ENCODE measurements around the gene MTA1. TPM values are rescaled to one million over a fixed set of nuclear protein-coding genes. Genes with fewer than 3 reads are reported as not detected.

MTA1 gene
- total and polyA plus RNA-seq, 2 donors (not counting 1 experiment from before 2014, with no cell fraction given): 137 to 147 TPM

- Mint-ChIP-seq H3K4me1 (peaks cover 14% of the 10 kb centered on the region), H3K9me3 (ENCODE audit: insufficient read depth) (no peaks in the 10 kb centered on the region), H3K4me3 (no peak overlapping the region), H3K27me3 (no peaks in the 10 kb centered on the region), H3K27ac (no peak overlapping the region)
- ATAC-seq (ENCODE audit: low read depth): no peak
- Histone ChIP-seq H3K36me3 (replicated peaks in 1 of 2; ENCODE audit: control extremely low read depth in 1 of 2, control insufficient read depth in 1 of 2, extremely low read depth in 1 of 2, insufficient read depth in 2 of 2, low read length in 1 of 2) (no peaks in the 10 kb centered on the region), H2AFZ (ENCODE audit: insufficient read depth, low read depth, low read length, poor library complexity, severe bottlenecking) (no peak overlapping the region), H3K4me2 (replicated peaks; ENCODE audit: low read depth, low read length, poor library complexity, severe bottlenecking) (no peak overlapping the region), H3K9ac (ENCODE audit: low read length) (no peak overlapping the region), H3K27ac (ENCODE audit: low read length in 2 of 2) (no peak overlapping the region), H3K4me1 (ENCODE audit: control insufficient read depth in 2 of 2, insufficient read depth in 2 of 2, low read length in 2 of 2) (peaks cover 10 to 17% of the 10 kb centered on the region in 2 donors), H3K9me3 (ENCODE audit: control extremely low read depth in 1 of 3, control insufficient read depth in 2 of 3, insufficient read depth in 1 of 3, low read length in 2 of 3) (no peaks in the 10 kb centered on the region), H3K27me3 (replicated peaks in 1 of 4; ENCODE audit: control extremely low read depth in 1 of 4, control insufficient read depth in 3 of 4, insufficient read depth in 4 of 4, low read length in 3 of 4) (no peaks in the 10 kb centered on the region), H4K20me1 (ENCODE audit: control insufficient read depth, insufficient read depth, low read length, poor library complexity, severe bottlenecking) (no peaks in the 10 kb centered on the region), H3K79me2 (ENCODE audit: control insufficient read depth, insufficient read depth, low read length) (no peaks in the 10 kb centered on the region), H3K4me3 (ENCODE audit: control extremely low read depth in 1 of 5, extremely low read depth in 1 of 5, insufficient read depth in 1 of 5, low read depth in 2 of 5, low read length in 4 of 5) (no peak overlapping the region)
- no peak for DNase-seq
- POLR2A ChIA-PET: no interaction called here
- CTCF ChIA-PET: interaction anchor here (2.5 kb wide), 1 partner anchor 101 kb away, joined by 11 read pairs; no protein-coding TSS in a partner anchor
- intact Hi-C loops (cut with micrococcal nuclease): no loop called here
- WGBS (ENCODE audit: insufficient coverage): 89% methylated on average over 25 of the region's 25 CpGs
- TF ChIP-seq, protein P1, sequence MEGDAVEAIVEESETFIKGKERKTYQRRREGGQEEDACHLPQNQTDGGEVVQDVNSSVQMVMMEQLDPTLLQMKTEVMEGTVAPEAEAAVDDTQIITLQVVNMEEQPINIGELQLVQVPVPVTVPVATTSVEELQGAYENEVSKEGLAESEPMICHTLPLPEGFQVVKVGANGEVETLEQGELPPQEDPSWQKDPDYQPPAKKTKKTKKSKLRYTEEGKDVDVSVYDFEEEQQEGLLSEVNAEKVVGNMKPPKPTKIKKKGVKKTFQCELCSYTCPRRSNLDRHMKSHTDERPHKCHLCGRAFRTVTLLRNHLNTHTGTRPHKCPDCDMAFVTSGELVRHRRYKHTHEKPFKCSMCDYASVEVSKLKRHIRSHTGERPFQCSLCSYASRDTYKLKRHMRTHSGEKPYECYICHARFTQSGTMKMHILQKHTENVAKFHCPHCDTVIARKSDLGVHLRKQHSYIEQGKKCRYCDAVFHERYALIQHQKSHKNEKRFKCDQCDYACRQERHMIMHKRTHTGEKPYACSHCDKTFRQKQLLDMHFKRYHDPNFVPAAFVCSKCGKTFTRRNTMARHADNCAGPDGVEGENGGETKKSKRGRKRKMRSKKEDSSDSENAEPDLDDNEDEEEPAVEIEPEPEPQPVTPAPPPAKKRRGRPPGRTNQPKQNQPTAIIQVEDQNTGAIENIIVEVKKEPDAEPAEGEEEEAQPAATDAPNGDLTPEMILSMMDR (IDR thresholded peaks at IDR 0.05): no peak
- no peak for TF ChIP-seq EZH2 (IDR thresholded peaks at IDR 0.05; ENCODE audit: borderline replicate concordance, insufficient read depth, low read depth, low read length, poor library complexity, severe bottlenecking)
These were observed 31.3 kb upstream of the MTA1 start for GRCh38 chr14:105388110-105388951.

- peaks cover 10 to 17% of the 10 kb centered on the region in 2 donors for H3K4me1 ChIP-seq (ENCODE audit: control insufficient read depth in 2 of 2, insufficient read depth in 2 of 2, low read length in 2 of 2)
- TF ChIP-seq, protein P1 (IDR thresholded peaks at IDR 0.05): no peak
- TF ChIP-seq EZH2 (IDR thresholded peaks at IDR 0.05; ENCODE audit: borderline replicate concordance, insufficient read depth, low read depth, low read length, poor library complexity, severe bottlenecking): no peak
- no peak overlapping the region for H2AFZ ChIP-seq (ENCODE audit: insufficient read depth, low read depth, low read length, poor library complexity, severe bottlenecking)
- H3K27ac ChIP-seq (ENCODE audit: low read length in 2 of 2): no peak overlapping the region
- intact Hi-C loops (cut with micrococcal nuclease): no loop called here
- no peaks in the 10 kb centered on the region for H3K27me3 ChIP-seq (replicated peaks in 1 of 4; ENCODE audit: control extremely low read depth in 1 of 4, control insufficient read depth in 3 of 4, insufficient read depth in 4 of 4, low read length in 3 of 4)
- CTCF ChIA-PET: interaction anchor here (2.5 kb wide), 1 partner anchor 101 kb away, joined by 11 read pairs; no protein-coding TSS in a partner anchor
- no peaks in the 10 kb centered on the region for H3K79me2 ChIP-seq (ENCODE audit: control insufficient read depth, insufficient read depth, low read length)
- POLR2A ChIA-PET: interaction anchor here (0.9 kb wide), 1 partner anchor 18 kb away, joined by 3 read pairs; no protein-coding TSS in a partner anchor
- DNase-seq (no peak), ATAC-seq (ENCODE audit: low read depth) (no peak)
- H3K4me3 ChIP-seq (ENCODE audit: control extremely low read depth in 1 of 5, extremely low read depth in 1 of 5, insufficient read depth in 1 of 5, low read depth in 2 of 5, low read length in 4 of 5): no peak overlapping the region
- H3K9ac ChIP-seq (ENCODE audit: low read length): no peak overlapping the region
- Mint-ChIP-seq H3K27me3 (no peaks in the 10 kb centered on the region), H3K9me3 (ENCODE audit: insufficient read depth) (no peaks in the 10 kb centered on the region), H3K4me3 (no peak overlapping the region), H3K27ac (no peak overlapping the region), H3K4me1 (peaks cover 14% of the 10 kb centered on the region)
- 97% methylated on average over 16 of the region's 16 CpGs for WGBS (ENCODE audit: insufficient coverage)
- H3K9me3 ChIP-seq (ENCODE audit: control extremely low read depth in 1 of 3, control insufficient read depth in 2 of 3, insufficient read depth in 1 of 3, low read length in 2 of 3): no peaks in the 10 kb centered on the region
- H4K20me1 ChIP-seq (ENCODE audit: control insufficient read depth, insufficient read depth, low read length, poor library complexity, severe bottlenecking): no peaks in the 10 kb centered on the region
- H3K4me2 ChIP-seq (replicated peaks; ENCODE audit: low read depth, low read length, poor library complexity, severe bottlenecking): no peak overlapping the region
- no peaks in the 10 kb centered on the region for H3K36me3 ChIP-seq (replicated peaks in 1 of 2; ENCODE audit: control extremely low read depth in 1 of 2, control insufficient read depth in 1 of 2, extremely low read depth in 1 of 2, insufficient read depth in 2 of 2, low read length in 1 of 2)
These were observed 30.7 kb upstream of the MTA1 start for GRCh38 chr14:105388976-105389375.
